ENCODE results near the gene AGTPBP1.

- TF ChIP-seq CHD2 (IDR thresholded peaks at IDR 0.05; ENCODE audit: low read length) (no peak), POLR2AphosphoS5 (IDR thresholded peaks at IDR 0.05; ENCODE audit: low read depth, low read length) (no peak), CTCF (IDR thresholded peaks at IDR 0.05; ENCODE audit: control extremely low read depth in 1 of 3, insufficient read depth in 1 of 3, low read depth in 1 of 3, low read length in 3 of 3) (no peak), EZH2 (IDR thresholded peaks at IDR 0.05; ENCODE audit: low read depth, low read length, severe bottlenecking) (no peak), POLR2A (IDR thresholded peaks at IDR 0.05; ENCODE audit: control extremely low read depth in 1 of 2, low read depth in 2 of 2, low read length in 2 of 2) (no peak), JUND (IDR thresholded peaks at IDR 0.05; ENCODE audit: low read length) (no peak), MAFK (IDR thresholded peaks at IDR 0.05; ENCODE audit: low read depth, low read length) (no peak), PHF8 (conservative IDR thresholded peaks at IDR 0.05; ENCODE audit: low read depth, low read length) (no peak), JUN (IDR thresholded peaks at IDR 0.05; ENCODE audit: low read depth, low read length) (no peak), RXRA (IDR thresholded peaks at IDR 0.05; ENCODE audit: insufficient read depth, low read depth, low read length) (no peak), MAX (IDR thresholded peaks at IDR 0.05) (no peak), SRF (IDR thresholded peaks at IDR 0.05; ENCODE audit: low read depth, low read length) (no peak), EP300 (IDR thresholded peaks at IDR 0.05; ENCODE audit: borderline replicate concordance in 1 of 2, low read depth in 2 of 2, low read length in 2 of 2) (no peak)
These were observed 26.2 kb downstream of the AGTPBP1 start for GRCh38 chr9:85715587-85715986.

Measured in H1 (cell line).